Testis (tissue), 2 donors: ENCODE data around the gene KATNBL1.

Experiments used
- CTCF ChIP-seq, 3 experiments: fragments of 450-650 bp in 2 of 3; fragments of 200-600 bp in 1 of 3; sonication (generic) in 1 of 3; IDR thresholded peaks; one replicate each; pipeline ENCODE4 v1.5.1; 2016 to 2019; ENCODE audit warnings: antibody characterized with exemption in 3 of 3, mild to moderate bottlenecking in 2 of 3, moderate library complexity in 1 of 3
- POLR2A ChIP-seq: fragments of 450-650 bp; IDR thresholded peaks from one replicate; pipeline ENCODE4 v1.6.1; 2017; ENCODE audit warnings: antibody characterized with exemption, mild to moderate bottlenecking, moderate library complexity

DNA sequence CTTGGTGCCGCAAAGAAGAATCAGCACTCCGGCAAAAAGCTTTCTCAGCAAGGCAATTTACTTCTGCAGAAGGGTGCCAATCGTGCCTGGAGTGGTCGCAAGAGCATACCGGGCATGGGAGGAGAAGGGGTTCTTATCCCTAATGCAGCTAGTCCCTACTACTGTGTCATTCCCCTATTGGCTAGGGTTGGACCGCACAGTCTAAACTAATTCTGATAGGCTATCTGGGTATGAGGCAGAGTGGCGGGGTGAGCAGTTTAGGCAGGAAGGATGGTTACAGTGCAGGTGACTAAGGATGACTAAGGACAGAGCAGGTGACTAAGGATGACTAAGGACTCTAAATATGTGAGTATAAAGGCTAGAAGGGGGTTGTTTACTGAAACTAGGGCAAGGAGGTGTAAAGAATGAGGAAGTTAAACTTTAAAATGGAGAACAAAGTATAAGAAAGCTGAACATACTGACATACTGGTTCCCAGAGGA, 55.1 kb downstream of the KATNBL1 start:
- no peak for TF ChIP-seq CTCF (IDR thresholded peaks at IDR 0.05)
- TF ChIP-seq POLR2A: no peak
